Measurements from ENCODE around the gene RGS3.

Gene RGS3

GRCh38 chr9:113444736-113445135 lies 18.8 kb upstream of the RGS3 start:
- no peaks in the 10 kb centered on the region for H3K9me3 ChIP-seq (ENCODE audit: control insufficient read depth, insufficient read depth, low read depth, low read length)

DNA sequence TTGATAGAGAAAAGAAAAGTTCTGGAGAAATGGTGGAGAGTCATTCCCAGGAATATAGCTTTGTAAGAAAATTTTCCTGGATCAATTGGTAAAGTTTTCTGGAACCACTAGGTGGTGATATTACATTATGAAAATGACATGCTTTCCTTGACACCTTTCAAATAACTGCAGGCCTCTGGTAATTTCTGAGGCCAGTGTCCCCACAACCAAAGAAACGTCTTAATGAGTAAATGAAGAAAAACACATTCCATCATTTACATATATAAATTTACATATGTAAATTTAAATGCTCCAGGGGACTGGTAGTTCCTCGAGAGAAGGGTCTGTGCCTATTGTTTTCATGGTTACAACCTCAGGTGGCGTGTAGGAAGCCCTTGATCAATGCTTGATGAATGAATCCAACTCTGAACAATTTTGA lies 17.2 kb upstream of the RGS3 start:
- CTCF ChIA-PET: interaction anchor here (0.6 to 7.0 kb wide), 35 partner anchors 8 to 1775 kb away, joined by 3 to 201 read pairs (median 4); partner anchors contain the start of genes CDC26, PRPF4 and RGS3

More at GRCh38 chr9:113444736-113445135, 18.8 kb upstream of the RGS3 start:
- TF ChIP-seq GLIS2 (tag by site-specific recombination; IDR thresholded peaks at IDR 0.05) (no peak), ZBTB20 (tag by site-specific recombination; IDR thresholded peaks at IDR 0.05) (no peak), TCF7L2 (IDR thresholded peaks at IDR 0.05; ENCODE audit: borderline replicate concordance, low read depth, low read length) (no peak), ZBTB7A (tag by site-specific recombination; IDR thresholded peaks at IDR 0.05; ENCODE audit: low read depth) (no peak), ZNF157 (tag by site-specific recombination; IDR thresholded peaks at IDR 0.05) (no peak), HOXD13 (CRISPR knock-in tag; IDR thresholded peaks at IDR 0.05; ENCODE audit: borderline replicate concordance) (no peak), ZNF112 (tag by site-specific recombination; IDR thresholded peaks at IDR 0.05) (no peak), ZNF133 (tag by site-specific recombination; IDR thresholded peaks at IDR 0.05) (no peak), ZNF266 (tag by site-specific recombination; IDR thresholded peaks at IDR 0.05; ENCODE audit: low read depth) (no peak), BCL11A (tag by site-specific recombination; IDR thresholded peaks at IDR 0.05; ENCODE audit: low read depth) (no peak), ZNF202 (tag by site-specific recombination; IDR thresholded peaks at IDR 0.05; ENCODE audit: borderline replicate concordance) (no peak)
- Histone ChIP-seq H3K4me3 (ENCODE audit: low read depth, low read length) (no peak overlapping the region), H3K4me1 (ENCODE audit: control insufficient read depth, insufficient read depth, low read length) (no peaks in the 10 kb centered on the region), H3K36me3 (ENCODE audit: control insufficient read depth in 2 of 2, insufficient read depth in 1 of 2, low read length in 2 of 2) (no peaks in the 10 kb centered on the region), H3K27ac (ENCODE audit: extremely low read depth, low read depth, low read length) (no peak overlapping the region)
- ChIA-PET POLR2A (no interaction called here), CTCF (interaction anchor here (0.5 to 7.0 kb wide), 10 partner anchors 10 to 277 kb away, joined by 3 to 201 read pairs (median 3); no protein-coding TSS in a partner anchor)

More for the DNA sequence above, 17.2 kb upstream of the RGS3 start:
- POLR2A ChIA-PET: interaction anchor here (0.7 to 1.0 kb wide), 3 partner anchors 36 to 171 kb away, joined by 4 to 5 read pairs (median 5); partner anchors contain the start of genes C9orf43, CDC26, POLE3 and PRPF4
- Histone ChIP-seq H3K4me3 (ENCODE audit: low read depth, low read length) (no peak overlapping the region), H3K36me3 (ENCODE audit: control insufficient read depth in 2 of 2, insufficient read depth in 1 of 2, low read length in 2 of 2) (no peaks in the 10 kb centered on the region), H3K27ac (ENCODE audit: extremely low read depth, low read depth, low read length) (no peak overlapping the region), H3K4me1 (ENCODE audit: control insufficient read depth, insufficient read depth, low read length) (no peaks in the 10 kb centered on the region), H3K9me3 (ENCODE audit: control insufficient read depth, insufficient read depth, low read depth, low read length) (no peaks in the 10 kb centered on the region)
- 0 out of 2 replicates have a peak, but pooled peaks have one; percentile 20 for TF ChIP-seq ZNF660 (tag by site-specific recombination; IDR thresholded peaks at IDR 0.05)
- TF ChIP-seq PRDM2 (tag by site-specific recombination; IDR thresholded peaks at IDR 0.05; ENCODE audit: borderline replicate concordance): no peak
- peak; percentile 70 for TF ChIP-seq ZNF654 (tag by site-specific recombination; IDR thresholded peaks at IDR 0.05; ENCODE audit: low read depth)

Data from HEK293 (cell line).